Measurements from ENCODE around the gene COL25A1. TPM values are rescaled to one million over a fixed set of nuclear protein-coding genes. Genes with fewer than 3 reads are reported as not detected.
A peak's percentile ranks its signal among the peaks of the same experiment; 100 is the strongest.

COL25A1 gene
- total and polyA plus RNA-seq, 2 experiments from 2014 or later: 0.28 to 1.9 TPM

DNA sequence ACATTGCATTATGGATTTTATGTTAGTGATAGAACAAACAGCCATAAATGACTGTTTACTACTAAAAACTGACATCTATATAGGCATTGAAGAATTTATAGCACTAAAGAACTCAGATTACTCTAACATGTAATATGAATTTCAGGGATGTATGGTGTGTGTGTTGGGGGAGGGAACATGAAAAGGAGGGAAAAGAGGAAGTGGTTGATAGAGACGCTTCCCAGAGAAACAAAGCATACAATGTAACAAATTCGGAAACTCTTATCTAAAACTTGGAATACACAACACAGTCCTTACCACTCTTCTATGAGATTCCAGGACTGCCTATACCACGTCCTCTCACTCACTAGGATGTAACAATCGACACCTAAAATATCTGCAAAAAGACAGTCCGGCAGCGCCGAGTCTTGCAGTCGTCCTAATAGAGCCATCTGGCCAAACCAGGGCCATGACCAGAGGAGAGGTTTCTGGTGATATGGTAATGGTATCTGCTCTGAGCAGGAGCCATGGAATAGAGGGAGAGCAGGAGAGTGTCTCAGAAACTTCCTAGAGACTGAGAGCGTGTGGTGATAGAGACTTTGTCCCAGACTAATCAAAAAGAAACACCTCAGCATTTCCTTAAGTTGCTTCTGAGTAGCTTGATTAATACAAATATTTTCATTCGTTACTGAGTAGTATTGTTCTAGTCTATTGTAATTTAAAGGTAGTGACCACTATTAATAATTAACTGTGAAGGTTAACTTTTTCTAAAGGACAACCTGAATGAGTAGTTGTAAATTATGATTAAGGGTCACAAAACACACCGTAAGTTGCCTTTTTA lies 287.7 kb downstream of the COL25A1 start:
- WGBS (ENCODE audit: low lambda C conversion rate, missing lambda C conversion rate): 85% methylated on average over 11 of the region's 11 CpGs
- no peak for DNase-seq (ENCODE audit: low spot score)
- no peak for TF ChIP-seq EZH2 (IDR thresholded peaks at IDR 0.05; ENCODE audit: borderline replicate concordance)
- TF ChIP-seq, protein P1, sequence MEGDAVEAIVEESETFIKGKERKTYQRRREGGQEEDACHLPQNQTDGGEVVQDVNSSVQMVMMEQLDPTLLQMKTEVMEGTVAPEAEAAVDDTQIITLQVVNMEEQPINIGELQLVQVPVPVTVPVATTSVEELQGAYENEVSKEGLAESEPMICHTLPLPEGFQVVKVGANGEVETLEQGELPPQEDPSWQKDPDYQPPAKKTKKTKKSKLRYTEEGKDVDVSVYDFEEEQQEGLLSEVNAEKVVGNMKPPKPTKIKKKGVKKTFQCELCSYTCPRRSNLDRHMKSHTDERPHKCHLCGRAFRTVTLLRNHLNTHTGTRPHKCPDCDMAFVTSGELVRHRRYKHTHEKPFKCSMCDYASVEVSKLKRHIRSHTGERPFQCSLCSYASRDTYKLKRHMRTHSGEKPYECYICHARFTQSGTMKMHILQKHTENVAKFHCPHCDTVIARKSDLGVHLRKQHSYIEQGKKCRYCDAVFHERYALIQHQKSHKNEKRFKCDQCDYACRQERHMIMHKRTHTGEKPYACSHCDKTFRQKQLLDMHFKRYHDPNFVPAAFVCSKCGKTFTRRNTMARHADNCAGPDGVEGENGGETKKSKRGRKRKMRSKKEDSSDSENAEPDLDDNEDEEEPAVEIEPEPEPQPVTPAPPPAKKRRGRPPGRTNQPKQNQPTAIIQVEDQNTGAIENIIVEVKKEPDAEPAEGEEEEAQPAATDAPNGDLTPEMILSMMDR (IDR thresholded peaks at IDR 0.05; ENCODE audit: poor library complexity): no peak
- no peak for TF ChIP-seq EZH2phosphoT487 (IDR thresholded peaks at IDR 0.05; ENCODE audit: low read depth, severe bottlenecking, unreplicated experiment)
- Histone ChIP-seq H3K36me3 (replicated peaks; ENCODE audit: insufficient read depth, low read depth) (no peaks in the 10 kb centered on the region), H3K4me3 (no peak overlapping the region), H4K20me1 (ENCODE audit: insufficient read depth, poor library complexity, severe bottlenecking) (no peaks in the 10 kb centered on the region), H3K9me2 (replicated peaks; ENCODE audit: insufficient read depth) (no peaks in the 10 kb centered on the region), H3K4me2 (peak overlapping the region; percentile 3), H2AFZ (no peak overlapping the region), H3K4me1 (ENCODE audit: insufficient read depth) (no peaks in the 10 kb centered on the region), H3K79me2 (no peaks in the 10 kb centered on the region), H3K9me3 (ENCODE audit: low read depth) (no peaks in the 10 kb centered on the region), H3K27me3 (no peaks in the 10 kb centered on the region), H3K27ac (no peak overlapping the region)

DNA sequence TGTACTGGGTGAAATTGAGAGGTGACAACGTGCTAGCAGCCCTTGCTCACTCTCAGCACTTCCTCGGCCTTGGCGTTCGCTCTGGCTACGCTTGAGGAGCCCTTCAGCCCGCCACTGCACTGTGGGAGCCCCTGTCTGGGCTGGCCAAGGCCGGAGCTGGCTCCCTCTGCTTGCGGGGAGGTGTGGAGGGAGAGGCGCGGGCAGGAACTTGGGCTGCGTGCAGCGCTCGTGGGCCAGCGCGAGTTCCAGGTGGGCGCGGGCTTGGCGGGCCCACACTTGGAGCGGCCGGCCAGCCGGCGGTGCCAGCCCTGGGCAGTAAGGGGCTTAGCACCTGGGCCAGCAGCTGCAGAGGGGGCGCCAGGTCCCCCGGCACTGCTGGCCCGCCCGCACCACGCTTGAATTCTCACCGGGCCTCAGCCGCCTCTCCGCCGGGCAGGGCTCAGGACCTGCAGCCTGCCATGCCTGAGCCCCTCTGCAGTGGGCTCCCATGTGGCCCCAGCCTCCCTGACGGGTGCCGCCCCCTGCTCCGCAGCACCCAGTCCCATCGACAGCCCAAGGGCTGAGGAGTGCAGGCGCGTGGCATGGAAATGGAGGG lies 290.1 kb downstream of the COL25A1 start:
- WGBS (ENCODE audit: low lambda C conversion rate, missing lambda C conversion rate): 97% methylated on average over 37 of the region's 37 CpGs
- Histone ChIP-seq H3K27me3 (no peaks in the 10 kb centered on the region), H3K36me3 (replicated peaks; ENCODE audit: insufficient read depth, low read depth) (no peaks in the 10 kb centered on the region), H3K4me1 (ENCODE audit: insufficient read depth) (no peaks in the 10 kb centered on the region), H3K4me2 (no peak overlapping the region), H3K4me3 (no peak overlapping the region), H4K20me1 (ENCODE audit: insufficient read depth, poor library complexity, severe bottlenecking) (no peaks in the 10 kb centered on the region), H3K9me3 (ENCODE audit: low read depth) (no peaks in the 10 kb centered on the region), H3K79me2 (no peaks in the 10 kb centered on the region), H3K9me2 (replicated peaks; ENCODE audit: insufficient read depth) (no peaks in the 10 kb centered on the region), H2AFZ (no peak overlapping the region), H3K27ac (no peak overlapping the region)
- TF ChIP-seq, protein P1 (IDR thresholded peaks at IDR 0.05; ENCODE audit: poor library complexity): no peak
- no peak for TF ChIP-seq EZH2 (IDR thresholded peaks at IDR 0.05; ENCODE audit: borderline replicate concordance)
- DNase-seq (ENCODE audit: low spot score): no peak

DNA sequence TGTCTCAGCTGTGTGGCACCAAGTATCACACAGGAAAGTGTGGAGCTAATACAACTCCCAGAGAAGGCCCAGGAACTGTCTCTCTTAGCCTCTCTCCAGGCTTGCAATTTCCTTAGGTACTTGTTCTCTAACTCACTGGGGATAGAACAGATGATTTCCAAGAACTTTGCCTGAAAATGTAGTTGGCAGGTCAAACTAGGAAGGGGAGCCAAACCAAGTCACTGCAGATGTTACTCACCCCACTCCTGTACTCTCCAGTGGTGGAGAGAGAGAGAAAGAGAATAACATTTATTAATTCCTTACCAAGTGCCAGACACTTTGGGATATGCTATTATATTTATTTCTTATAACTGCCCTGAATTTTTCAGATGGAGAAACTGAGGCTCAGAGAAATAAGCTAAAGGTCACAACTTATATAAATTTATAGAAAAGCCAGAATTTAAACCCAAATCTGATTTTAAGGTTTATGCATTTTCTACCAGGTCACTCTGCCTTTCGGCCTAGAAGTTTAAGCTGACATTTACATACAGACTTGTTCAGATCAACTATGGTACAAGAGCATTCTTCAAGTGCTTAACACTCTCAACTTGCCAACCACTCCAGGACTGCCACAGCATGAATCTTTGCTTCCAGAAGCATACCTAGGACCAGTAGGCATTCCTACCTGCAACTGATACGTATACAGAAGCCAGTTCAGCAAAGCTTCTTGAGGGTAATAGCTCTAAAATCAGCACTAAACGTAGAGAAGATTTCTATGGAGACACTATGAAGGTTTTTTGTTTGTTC lies 291.0 kb downstream of the COL25A1 start:
- Histone ChIP-seq H3K4me2 (no peak overlapping the region), H3K79me2 (no peaks in the 10 kb centered on the region), H2AFZ (no peak overlapping the region), H3K27me3 (no peaks in the 10 kb centered on the region), H3K4me1 (ENCODE audit: insufficient read depth) (no peaks in the 10 kb centered on the region), H3K27ac (no peak overlapping the region), H4K20me1 (ENCODE audit: insufficient read depth, poor library complexity, severe bottlenecking) (no peaks in the 10 kb centered on the region), H3K9me2 (replicated peaks; ENCODE audit: insufficient read depth) (no peaks in the 10 kb centered on the region), H3K36me3 (replicated peaks; ENCODE audit: insufficient read depth, low read depth) (no peaks in the 10 kb centered on the region), H3K4me3 (no peak overlapping the region), H3K9me3 (ENCODE audit: low read depth) (no peaks in the 10 kb centered on the region)
- DNase-seq (ENCODE audit: low spot score): no peak
- WGBS (ENCODE audit: low lambda C conversion rate, missing lambda C conversion rate): 90% methylated on average over 3 of the region's 3 CpGs
- TF ChIP-seq EZH2phosphoT487 (IDR thresholded peaks at IDR 0.05; ENCODE audit: low read depth, severe bottlenecking, unreplicated experiment): no peak
- no peak for TF ChIP-seq EZH2 (IDR thresholded peaks at IDR 0.05; ENCODE audit: borderline replicate concordance)
- TF ChIP-seq, protein P1 (IDR thresholded peaks at IDR 0.05; ENCODE audit: poor library complexity): no peak

All from hepatocyte (in vitro differentiated cells).